ENCODE measurements around the gene CDS1. TPM values are rescaled to one million over a fixed set of nuclear protein-coding genes. Genes with fewer than 3 reads are reported as not detected.

CDS1 gene
- total and polyA plus RNA-seq, 2 of the 8 experiments (the other 6 are each of a cell fraction or from before 2014, with no cell fraction given) = 8.7 to 13.9 TPM

DNA sequence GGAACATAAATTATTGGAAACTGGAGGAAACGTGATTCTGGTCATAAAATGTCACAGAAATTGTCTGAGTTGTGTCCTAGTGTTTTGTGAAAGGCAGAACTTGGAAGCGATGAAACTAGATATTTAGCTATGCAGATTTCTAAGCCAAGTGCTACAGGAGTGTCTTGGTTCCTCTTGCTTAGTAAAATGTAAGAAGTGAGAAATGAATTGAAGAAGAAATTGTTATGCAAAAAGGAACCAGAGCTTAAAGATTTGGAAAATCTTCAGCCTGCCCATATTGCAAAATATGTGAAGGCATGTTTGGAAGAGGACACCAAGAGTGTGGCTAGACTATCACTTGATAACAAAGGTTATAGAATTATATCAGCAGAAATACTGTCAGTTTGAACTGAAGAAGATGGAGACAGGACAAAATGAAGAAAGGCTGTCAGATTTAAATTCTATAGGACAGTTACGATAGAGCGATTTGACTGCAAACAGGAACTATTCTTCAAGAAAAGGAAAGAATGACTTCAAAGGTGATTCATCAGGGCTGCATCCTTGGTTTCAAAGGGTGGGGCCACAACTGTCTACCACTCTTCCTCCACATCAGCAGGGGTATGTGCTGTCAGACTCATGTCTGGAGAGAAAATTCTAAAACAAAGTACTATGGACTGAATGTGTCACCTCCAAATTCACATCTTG lies 9.4 kb upstream of the CDS1 start (continued):
- TF ChIP-seq, protein P1, sequence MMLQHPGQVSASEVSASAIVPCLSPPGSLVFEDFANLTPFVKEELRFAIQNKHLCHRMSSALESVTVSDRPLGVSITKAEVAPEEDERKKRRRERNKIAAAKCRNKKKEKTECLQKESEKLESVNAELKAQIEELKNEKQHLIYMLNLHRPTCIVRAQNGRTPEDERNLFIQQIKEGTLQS (IDR thresholded peaks at IDR 0.05; ENCODE audit: insufficient read depth, low read depth, low read length) = no peak
- TF ChIP-seq RAD21 (IDR thresholded peaks at IDR 0.05 in 1 of 2, conservative IDR thresholded peaks at IDR 0.05 in 1 of 2; ENCODE audit: low read depth in 2 of 2, low read length in 2 of 2) (no peak), MAFK (IDR thresholded peaks at IDR 0.05; ENCODE audit: low read depth, low read length) (no peak), GABPA (IDR thresholded peaks at IDR 0.05; ENCODE audit: borderline replicate concordance, insufficient read depth, low read length) (no peak)

All from H1 (cell line).